IMR-90 (cell line): Measurements from ENCODE around the gene KBTBD13. TPM values are rescaled to one million over a fixed set of nuclear protein-coding genes. Genes with fewer than 3 reads are reported as not detected.

Source experiments
- ATAC-seq: fragments of 200-7000 bp; cut with Tn5 transposase; 2 replicates; pipeline ENCODE4 v1.9.1; 2020; ENCODE audit warnings: low read depth, mild to moderate bottlenecking, moderate library complexity
- BruUV-seq: library from RNA; stranded (reverse); fragments of 400-500 nt; replicated peaks from 2 replicates; lab custom pipeline; 2021; lab: Mats Ljungman, UMichigan
- CTCF ChIA-PET: fragments of 300-600 bp; formaldehyde crosslinking; extraction: SDS; loops from one replicate; lab custom pipeline; 2021; ENCODE audit warnings: antibody characterized with exemption; lab: Yijun Ruan, JAX
- POLR2A ChIA-PET: fragments of 300-600 bp; sonication (Branson Sonifier 250); formaldehyde crosslinking; loops from one replicate; lab custom pipeline; 2022; ENCODE audit warnings: antibody characterized with exemption; ENCODE audit not compliant: unreplicated experiment; lab: Charles Lee
- DNase-seq: peaks from one replicate; pipeline ENCODE4 v3.0.0; 2013
- H2AFZ ChIP-seq: replicated peaks from 2 replicates; pipeline ENCODE3; 2013; ENCODE audit warnings: low read length, mild to moderate bottlenecking; ENCODE audit not compliant: poor library complexity
- H2AK5ac ChIP-seq: 2 replicates; pipeline ENCODE4 v1.6.1; 2013; ENCODE audit warnings: low read depth, low read length, inconsistent platforms
- H2AK9ac ChIP-seq: replicated peaks from 2 replicates; pipeline ENCODE3; 2013; ENCODE audit warnings: mild to moderate bottlenecking, low read depth, low read length, moderate library complexity; ENCODE audit not compliant: poor library complexity
- H2BK120ac ChIP-seq: 2 replicates; pipeline ENCODE4 v1.6.1; 2013; ENCODE audit warnings: low read depth, low read length, inconsistent platforms
- H2BK15ac ChIP-seq: 3 replicates; pipeline ENCODE4 v1.6.1; 2013; ENCODE audit warnings: low read depth, low read length, inconsistent platforms
- H2BK20ac ChIP-seq: 2 replicates; pipeline ENCODE4 v1.6.1; 2013; ENCODE audit warnings: low read depth, mild to moderate bottlenecking, inconsistent platforms, low read length, moderate library complexity
- H2BK5ac ChIP-seq: 2 replicates; pipeline ENCODE4 v1.6.1; 2013; ENCODE audit warnings: mild to moderate bottlenecking, low read depth, low read length, inconsistent platforms; ENCODE audit not compliant: poor library complexity, severe bottlenecking
- H3K14ac ChIP-seq: replicated peaks from 2 replicates; pipeline ENCODE4 v1.6.1; 2013; ENCODE audit warnings: low read depth, low read length, inconsistent platforms
- H3K18ac ChIP-seq: 2 replicates; pipeline ENCODE4 v1.6.1; 2013; ENCODE audit warnings: low read depth, low read length, control low read depth
- H3K23ac ChIP-seq: 2 replicates; pipeline ENCODE4 v1.6.1; 2013; ENCODE audit warnings: low read depth, low read length, inconsistent platforms
- H3K27ac ChIP-seq: 2 replicates; pipeline ENCODE4 v1.5.1; 2013; ENCODE audit warnings: mild to moderate bottlenecking, control low read depth, low read length; ENCODE audit not compliant: insufficient read depth
- H3K27me3 ChIP-seq: 2 replicates; pipeline ENCODE4 v1.6.1; 2013; ENCODE audit warnings: low read length; ENCODE audit not compliant: control insufficient read depth, insufficient read depth
- H3K36me3 ChIP-seq: 2 replicates; pipeline ENCODE4 v1.6.1; 2013; ENCODE audit warnings: low read length, mixed read lengths; ENCODE audit not compliant: control insufficient read depth, insufficient read depth
- H3K4ac ChIP-seq: 2 replicates; pipeline ENCODE4 v1.6.1; 2013; ENCODE audit warnings: low read depth, low read length, inconsistent platforms
- H3K4me1 ChIP-seq: 2 replicates; pipeline ENCODE4 v1.6.1; 2013; ENCODE audit warnings: low read length, mixed read lengths; ENCODE audit not compliant: control insufficient read depth, insufficient read depth
- H3K4me2 ChIP-seq: 2 replicates; pipeline ENCODE4 v1.6.1; 2013; ENCODE audit warnings: low read depth, mild to moderate bottlenecking, control low read depth, low read length, moderate library complexity
- H3K4me3 ChIP-seq: 2 replicates; pipeline ENCODE4 v1.5.1; 2013; ENCODE audit warnings: low read depth, mild to moderate bottlenecking, control low read depth, low read length, moderate library complexity; ENCODE audit not compliant: insufficient read depth
- H3K56ac ChIP-seq: 2 replicates; pipeline ENCODE4 v1.6.1; 2013; ENCODE audit warnings: low read length, inconsistent platforms; ENCODE audit not compliant: insufficient read depth; ENCODE audit errors: extremely low read depth
- H3K79me1 ChIP-seq, 2 experiments: 2 replicates each; pipeline ENCODE4 v1.6.1; 2013; ENCODE audit warnings: low read length in 2 of 2, inconsistent platforms in 1 of 2, low read depth in 1 of 2
- H3K9ac ChIP-seq: 2 replicates; pipeline ENCODE4 v1.6.1; 2013; ENCODE audit warnings: low read depth, low read length, control low read depth
- H3K9me1 ChIP-seq: 2 replicates; pipeline ENCODE4 v1.6.1; 2013; ENCODE audit warnings: low read length, inconsistent platforms; ENCODE audit not compliant: insufficient read depth
- H3K9me3 ChIP-seq: 2 replicates; pipeline ENCODE4 v1.6.1; 2013; ENCODE audit warnings: low read length; ENCODE audit not compliant: control insufficient read depth, insufficient read depth
- H4K20me1 ChIP-seq: 2 replicates; pipeline ENCODE4 v1.6.1; 2013; ENCODE audit warnings: low read length, inconsistent platforms; ENCODE audit not compliant: insufficient read depth
- H4K5ac ChIP-seq: 2 replicates; pipeline ENCODE4 v1.6.1; 2013; ENCODE audit warnings: mild to moderate bottlenecking, low read depth, low read length, control low read depth
- H4K8ac ChIP-seq, 2 experiments: 2 replicates each; pipeline ENCODE4 v1.6.1; 2013; ENCODE audit warnings: low read depth in 2 of 2, low read length in 2 of 2, control low read depth in 1 of 2, inconsistent platforms in 1 of 2
- H4K91ac ChIP-seq: 2 replicates; pipeline ENCODE4 v1.6.1; 2013; ENCODE audit warnings: low read depth, low read length, inconsistent platforms; ENCODE audit not compliant: insufficient read depth
- CEBPB ChIP-seq: IDR thresholded peaks from 2 replicates; pipeline ENCODE4 v1.6.1; 2012; ENCODE audit warnings: low read depth, low read length, improper control_type of control experiment
- FOS ChIP-seq: fragments of 150-350 bp; IDR thresholded peaks from 2 replicates; pipeline ENCODE4 v1.6.1; 2016; ENCODE audit warnings: low read depth, low read length
- MXI1 ChIP-seq: IDR thresholded peaks from 2 replicates; pipeline ENCODE4 v1.6.1; 2012; ENCODE audit warnings: low read depth, mild to moderate bottlenecking, low read length, moderate library complexity, borderline replicate concordance
- NFE2L2 ChIP-seq: fragments of 150-350 bp; IDR thresholded peaks from 2 replicates; pipeline ENCODE4 v1.6.1; 2016; ENCODE audit warnings: low read depth, mild to moderate bottlenecking, low read length
- WGBS, 2 experiments: methylation state at CpG; one replicate each; pipeline versions ENCODE4 v1.1.5 to v1.1.7; 2013; ENCODE audit warnings: missing lambda C conversion rate in 2 of 2; ENCODE audit not compliant: insufficient read length in 1 of 2; ENCODE audit errors: extremely low coverage in 2 of 2; 5-methylcytosine and 5-hydroxymethylcytosine counted together
- dilution Hi-C: fragments of 300-500 bp; cut with HindIII; formaldehyde crosslinking; loops from one replicate; pipeline ENCODE4 v1.14.3; 2018; ENCODE audit warnings: low sequenced_read_pairs; ENCODE audit not compliant: unreplicated experiment
- in situ Hi-C: fragments of 300-500 bp; cut with MboI; formaldehyde crosslinking; loops from 3 replicates; pipeline ENCODE4 v1.14.3; 2019; ENCODE audit warnings: low sequenced_read_pairs, inconsistent platforms, mixed read lengths
- intact Hi-C: fragments of 100-400 bp; cut with micrococcal nuclease; formaldehyde crosslinking; loops from 2 replicates; pipeline ENCODE4 v1.10.0; 2022
- polyA plus RNA-seq, 3 experiments: library from polyadenylated mRNA; depleted of rRNA; stranded (reverse); fragments of >200 nt; gene quantifications; 2 replicates each; pipeline ENCODE4 v1.2.3, GENCODE V29; 2012; ENCODE audit warnings: low replicate concordance in 1 of 3
- total RNA-seq: library from RNA; depleted of rRNA; stranded (reverse); fragments of >200 nt; gene quantifications from 2 replicates; pipeline ENCODE4 v1.2.3, GENCODE V29; 2012

KBTBD13 gene
- total and polyA plus RNA-seq, 2 of the 4 experiments (the other 2 are of a cell fraction), result not detected

DNA sequence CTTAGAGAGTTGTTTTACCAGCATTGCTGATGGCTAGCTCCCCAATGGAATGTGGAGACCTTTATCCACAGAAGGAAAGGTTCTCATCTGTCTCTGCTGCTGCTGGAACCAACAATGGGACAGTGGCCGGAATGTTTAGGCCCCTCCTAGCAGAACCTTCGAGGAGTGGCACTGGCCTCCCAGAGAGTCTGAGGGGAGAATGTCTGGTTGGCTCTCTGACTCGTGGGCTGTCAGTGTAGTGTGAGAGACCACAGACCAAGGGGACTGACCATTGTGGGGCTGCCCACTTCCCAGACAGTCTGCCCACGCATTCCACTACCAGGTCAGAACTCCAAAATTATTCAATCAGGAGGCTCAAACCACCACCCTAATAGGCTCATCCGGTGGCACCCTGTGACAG lies 13.8 kb upstream of the KBTBD13 start:
- in situ Hi-C loops, result no loop called here
- H3K36me3 ChIP-seq, result no peaks in the 10 kb centered on the region
- TF ChIP-seq FOS (no peak), MXI1 (no peak), NFE2L2 (no peak), CEBPB (no peak)
- CTCF ChIA-PET, result interaction anchor here (0.7 to 2.4 kb wide), 4 partner anchors 9 to 39 kb away, joined by 3 to 6 read pairs (median 4); no protein-coding TSS in a partner anchor
- ATAC-seq (peak; percentile 58), DNase-seq (no peak)
- H3K27me3 ChIP-seq, result peaks cover 29% of the 10 kb centered on the region
- H3K4ac ChIP-seq, result peak overlapping the region; percentile 12; the same call in 1 of the 2 replicates
- no peak overlapping the region for H4K8ac ChIP-seq
- H3K9me3 ChIP-seq, result peaks cover 5% of the 10 kb centered on the region; the same call in 1 of the 2 replicates
- no TSS peak for BruUV-seq
- H2AK9ac ChIP-seq, result peak overlapping the region; percentile 51
- dilution Hi-C loops, result no loop called here
- no peak overlapping the region for H3K9ac ChIP-seq
- H2AFZ ChIP-seq, result no peak overlapping the region
- no peak overlapping the region for H3K56ac ChIP-seq
- peak overlapping the region; percentile 56; the same call in 1 of the 2 replicates for H2AK5ac ChIP-seq
- H2BK120ac ChIP-seq, result no peak overlapping the region
- peak overlapping the region; percentile 21 for H4K91ac ChIP-seq
- H4K5ac ChIP-seq, result no peak overlapping the region
- H3K14ac ChIP-seq, result peak overlapping the region; percentile 8; the same call in 1 of the 2 replicates
- no peak overlapping the region for H2BK15ac ChIP-seq
- no peaks in the 10 kb centered on the region for H3K79me1 ChIP-seq
- POLR2A ChIA-PET, result no interaction called here
- H3K23ac ChIP-seq, result no peak overlapping the region
- WGBS, 2 experiments, result 74% methylated on average over 3 of the region's 5 CpGs; no CpG with 5 or more reads in 1 of the 2 experiments
- no peak overlapping the region for H3K18ac ChIP-seq
- intact Hi-C loops, result no loop called here
- no peak overlapping the region for H2BK20ac ChIP-seq
- no peak overlapping the region for H3K27ac ChIP-seq
- no peak overlapping the region for H2BK5ac ChIP-seq
- no peak overlapping the region for H3K4me3 ChIP-seq
- no peaks in the 10 kb centered on the region for H4K20me1 ChIP-seq
- no peak overlapping the region for H3K4me2 ChIP-seq
- H3K9me1 ChIP-seq, result no peaks in the 10 kb centered on the region; the same call in 1 of the 2 replicates
- peaks cover 6% of the 10 kb centered on the region; the same call in 1 of the 2 replicates for H3K4me1 ChIP-seq
